Activated CD8-positive, alpha-beta memory T cell treated with anti-CD3 and anti-CD28 coated beads, Interleukin-2, amount 50 U/mL, for 48 hours (primary cell): Measurements from ENCODE around the gene SHQ1.
"Not testable (repeated sequence)": the region's sequence is repeated elsewhere in the genome, so short reads cannot be mapped to it uniquely, and the experiment has no call there.

Experiments
- DNase-seq: peaks from one replicate; pipeline ENCODE4 v3.0.0-alpha.2; 2020

Gene SHQ1

DNA sequence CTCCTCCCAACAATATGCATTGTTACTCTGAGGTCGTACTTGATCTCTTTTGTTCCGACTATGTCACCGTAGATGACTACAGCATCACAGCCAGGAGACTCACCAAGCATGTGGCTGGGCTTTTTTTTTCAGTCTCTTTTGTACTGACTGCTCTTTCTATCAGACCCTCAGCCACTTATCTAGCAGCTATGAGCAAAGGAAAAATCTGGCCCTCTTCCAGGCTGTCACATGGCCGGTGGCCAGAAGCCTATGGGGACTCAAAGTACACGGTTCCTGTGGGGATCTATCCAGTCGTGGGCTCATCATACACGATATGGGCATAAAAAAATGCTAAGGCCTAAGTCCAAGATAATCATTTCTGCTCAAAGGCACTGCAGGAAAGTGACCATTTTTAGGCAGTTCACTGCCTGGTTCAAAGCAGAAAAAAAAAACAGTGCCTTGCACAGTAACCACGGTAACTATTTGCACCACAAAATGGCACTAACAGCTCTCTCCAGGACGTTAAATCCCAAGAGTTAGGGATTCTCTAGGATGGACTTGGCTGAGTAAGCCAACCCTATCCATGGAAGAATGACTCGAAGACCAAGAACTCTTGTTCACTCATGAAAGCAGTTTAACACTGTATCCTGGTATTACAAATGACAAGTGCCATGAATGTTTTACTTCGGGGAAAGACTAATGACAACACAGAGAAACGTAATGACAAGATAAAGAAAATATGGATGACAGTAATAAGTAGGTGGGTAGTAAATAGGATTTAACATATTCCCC is 50.3 kb downstream of the SHQ1 start:
- no peak for DNase-seq

GRCh38 chr3:72794079-72794478 is 54.2 kb downstream of the SHQ1 start:
- no peak for DNase-seq

DNA sequence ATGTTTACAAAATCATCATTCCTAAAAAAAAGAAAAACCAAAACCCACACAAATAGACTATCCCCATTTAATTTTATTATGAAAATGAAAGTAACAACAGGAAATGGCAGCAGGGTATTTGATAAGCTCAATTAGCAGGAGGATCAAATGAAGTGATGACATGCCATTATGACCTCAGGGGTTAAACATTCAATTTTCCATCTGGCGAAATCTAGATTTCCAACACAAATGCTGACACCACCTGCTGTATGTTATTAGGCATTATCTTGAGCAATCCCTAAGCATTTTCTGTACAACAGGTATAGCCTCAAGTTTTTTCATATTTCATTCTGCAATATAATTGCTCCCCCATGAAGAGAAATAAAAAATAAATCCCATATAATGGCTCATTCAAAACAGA is 57.1 kb downstream of the SHQ1 start:
- DNase-seq = no peak

- DNase-seq = no peak
Measured at GRCh38 chr3:72789786-72790185, 58.5 kb downstream of the SHQ1 start.

- DNase-seq = not testable (repeated sequence)
Measured at GRCh38 chr3:72788232-72788631, 60.0 kb downstream of the SHQ1 start.

- no peak for DNase-seq
Measured at GRCh38 chr3:72786668-72787067, 61.6 kb downstream of the SHQ1 start.

- DNase-seq = no peak
Measured at GRCh38 chr3:72784226-72784625, 64.0 kb downstream of the SHQ1 start.

DNA sequence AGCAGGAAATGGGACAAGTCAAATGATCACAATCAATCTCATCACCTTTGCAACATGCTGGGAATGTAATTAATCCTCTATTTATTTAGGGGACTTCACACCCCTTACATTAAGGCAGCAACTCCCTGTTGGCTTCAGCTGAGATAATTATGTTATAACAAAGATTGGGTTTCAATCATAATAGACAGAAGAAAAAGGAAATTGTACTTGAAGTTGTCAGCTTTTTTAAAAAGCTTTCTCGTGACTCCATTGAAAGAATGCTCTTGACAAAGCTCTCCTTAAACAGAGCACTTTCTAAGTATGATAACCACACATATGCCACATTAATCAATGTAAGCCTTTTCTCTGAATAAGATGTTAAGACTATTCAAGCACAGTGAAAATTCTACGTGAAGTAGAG is 65.7 kb downstream of the SHQ1 start:
- DNase-seq = no peak

DNA sequence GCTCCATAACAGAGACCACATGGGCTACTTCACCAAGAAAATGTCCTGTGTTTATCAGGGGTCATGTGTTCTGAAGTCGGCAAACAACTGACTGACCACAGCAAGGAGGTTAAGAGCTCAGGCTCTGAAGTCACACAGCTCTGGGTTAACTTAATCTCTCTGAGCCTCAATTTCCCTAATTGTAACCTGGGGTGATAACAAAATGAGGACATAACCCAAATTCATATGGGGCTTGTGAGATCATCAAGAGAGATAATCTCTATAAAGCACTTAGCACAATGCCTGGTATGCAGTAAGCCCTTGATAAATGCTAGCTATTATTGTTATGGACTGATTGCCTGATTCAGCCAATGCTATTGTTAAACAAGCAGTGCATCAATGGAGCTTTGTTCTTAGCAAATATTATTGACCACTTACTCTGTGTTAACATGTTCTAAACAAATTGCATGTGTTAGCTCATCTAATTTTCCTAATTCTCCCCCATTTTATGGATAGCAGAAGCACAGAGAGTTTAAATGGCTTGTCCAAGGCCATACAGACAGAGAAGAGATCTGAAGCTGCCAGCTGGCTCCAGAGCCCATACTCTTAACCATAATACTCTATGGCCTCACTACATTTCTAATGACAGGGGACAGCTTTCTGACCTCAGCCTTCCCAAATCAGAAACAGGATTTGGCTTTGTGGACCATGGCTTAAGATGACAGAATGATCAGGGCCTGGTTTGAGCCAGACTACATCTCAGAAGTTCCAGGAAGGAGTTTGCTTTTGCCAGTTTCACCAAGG is 78.3 kb downstream of the SHQ1 start:
- DNase-seq = no peak

DNA sequence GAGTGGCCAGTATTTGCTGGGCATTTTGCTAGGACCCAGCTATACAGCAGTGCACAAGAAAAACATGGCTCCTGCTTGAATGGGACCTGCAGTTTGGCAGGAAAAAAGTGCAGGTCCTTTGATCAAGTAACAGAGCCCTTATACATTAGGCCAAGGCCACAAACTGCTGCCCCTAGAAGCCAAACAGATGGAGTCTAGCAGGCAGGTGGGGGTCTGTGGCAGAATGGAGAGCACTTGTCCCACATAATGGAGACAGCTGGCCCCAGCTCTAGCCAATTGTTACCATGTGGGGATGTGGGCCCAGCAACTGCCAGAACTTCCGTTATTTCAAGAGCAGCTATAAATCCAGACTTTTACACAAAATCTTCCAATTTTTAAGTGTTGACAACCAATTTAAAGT is 79.3 kb downstream of the SHQ1 start:
- no peak for DNase-seq

DNA sequence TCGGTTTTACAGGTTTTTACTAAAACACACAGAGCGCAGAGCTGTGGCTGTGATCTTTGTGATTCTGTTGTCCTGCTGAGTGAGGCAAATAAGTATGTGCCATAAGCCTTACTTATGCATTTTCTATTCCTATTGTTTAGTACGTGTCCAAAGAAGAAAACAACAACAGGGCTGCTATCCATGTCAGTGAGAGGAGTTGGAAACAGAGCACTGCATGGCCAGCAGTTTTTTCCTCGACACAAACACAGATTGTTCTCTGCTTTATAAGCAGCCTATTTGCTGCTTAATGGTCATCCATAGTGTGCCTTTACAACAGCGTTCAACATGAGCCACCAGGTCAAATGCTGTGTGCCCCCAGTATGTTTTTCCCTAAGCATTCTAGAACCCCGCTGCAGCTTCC is 79.8 kb downstream of the SHQ1 start:
- no peak for DNase-seq

DNA sequence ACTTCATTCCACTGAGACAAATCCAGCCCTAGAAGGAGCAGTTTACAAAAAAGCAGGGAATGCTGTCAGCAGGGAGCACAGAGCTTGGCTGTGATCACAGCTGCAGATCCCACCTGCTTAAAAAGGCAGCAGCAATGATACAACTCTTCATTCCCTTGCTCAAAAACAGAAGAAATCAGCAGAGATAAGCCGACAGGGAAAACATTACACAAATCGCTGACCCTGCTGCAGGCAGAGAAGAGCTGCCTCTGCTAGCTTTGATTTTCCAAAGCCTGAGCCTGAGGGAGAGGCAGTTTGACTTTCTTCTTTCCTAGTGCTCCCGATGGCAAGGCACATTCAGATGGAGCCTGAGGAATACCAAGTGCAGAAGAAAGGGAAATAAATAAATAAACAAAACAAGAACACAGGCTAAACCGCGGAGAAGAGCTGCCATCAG is 80.2 kb downstream of the SHQ1 start:
- no peak for DNase-seq

GRCh38 chr3:72766866-72767265 is 81.4 kb downstream of the SHQ1 start:
- no peak for DNase-seq

GRCh38 chr3:72763751-72764440 is 84.3 kb downstream of the SHQ1 start:
- no peak for DNase-seq

GRCh38 chr3:72761410-72761809 is 86.8 kb downstream of the SHQ1 start:
- no peak for DNase-seq

DNA sequence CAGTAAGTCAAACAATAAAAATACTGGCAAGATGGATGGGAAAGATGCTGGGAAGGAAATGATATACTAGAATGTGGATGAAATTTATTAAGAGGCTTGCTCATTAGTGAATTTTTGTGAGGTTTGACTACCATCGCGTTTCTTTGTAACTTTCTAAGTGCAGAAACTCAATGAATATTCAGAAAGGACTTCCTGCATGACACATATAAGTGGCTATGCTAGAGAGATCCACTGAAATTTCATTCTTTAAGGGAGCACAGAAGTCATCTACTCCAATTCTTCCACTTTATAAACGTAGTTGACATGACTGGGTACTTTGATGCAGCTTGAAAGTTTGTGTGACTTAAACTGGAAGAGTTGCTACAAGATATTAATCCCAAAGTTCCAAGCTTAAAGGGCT is 88.0 kb downstream of the SHQ1 start:
- no peak for DNase-seq

GRCh38 chr3:72756900-72757299 is 91.3 kb downstream of the SHQ1 start:
- no peak for DNase-seq

GRCh38 chr3:72754582-72754981 is 93.7 kb downstream of the SHQ1 start:
- DNase-seq = no peak

GRCh38 chr3:72753495-72753894 is 94.8 kb downstream of the SHQ1 start:
- DNase-seq = no peak

DNA sequence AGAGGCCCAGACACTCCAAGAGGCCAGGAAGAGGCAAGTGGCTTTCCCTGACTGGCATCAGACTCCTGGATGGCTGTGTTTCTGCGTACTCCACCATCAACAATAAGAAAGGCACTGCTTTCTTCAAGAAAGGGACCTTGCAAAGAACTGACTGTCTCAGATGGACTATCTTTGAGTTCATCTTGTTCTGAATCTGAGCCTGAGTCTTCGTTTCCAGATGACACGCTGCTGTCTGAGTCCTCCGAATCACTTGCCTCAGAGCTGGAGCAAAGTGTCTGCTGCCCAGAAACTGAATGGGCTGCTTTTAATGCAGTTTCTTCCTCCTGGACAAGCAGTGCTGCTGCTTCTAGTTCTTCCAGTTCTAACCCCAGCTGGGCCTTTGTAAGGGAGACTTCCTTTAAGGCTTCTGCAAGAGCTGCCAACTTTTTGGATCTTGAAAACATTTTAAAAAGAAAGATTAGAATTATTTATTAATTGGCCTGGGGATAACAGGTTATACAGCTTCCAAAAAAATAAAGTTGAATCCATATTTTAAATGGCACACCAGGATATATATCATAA is 97.8 kb downstream of the SHQ1 start:
- no peak for DNase-seq

DNA sequence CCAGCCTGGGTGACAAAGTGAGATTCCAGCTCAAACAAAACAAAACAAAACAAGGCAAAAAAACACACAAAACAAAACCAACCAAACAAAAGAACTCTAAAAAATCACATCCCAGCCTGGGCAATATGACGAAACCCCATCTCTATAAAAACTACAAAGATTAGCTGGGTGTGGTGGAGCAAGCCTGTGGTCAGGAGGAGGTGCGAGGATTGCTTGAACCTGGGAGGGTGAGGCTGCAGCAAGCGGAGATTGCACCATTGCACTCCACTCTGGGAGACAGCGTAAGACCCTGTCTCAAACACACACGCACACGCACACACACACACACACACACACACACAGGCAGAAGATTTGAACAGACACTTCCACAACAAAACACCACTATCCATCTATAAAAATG is 99.6 kb downstream of the SHQ1 start:
- no peak for DNase-seq

- DNase-seq = no peak
Measured at GRCh38 chr3:72746430-72747411, 101.5 kb downstream of the SHQ1 start.
